Vagina (tissue), 2 donors: ENCODE data around the gene PHLPP1. TPM values are rescaled to one million over a fixed set of nuclear protein-coding genes. Genes with fewer than 3 reads are reported as not detected.

Experiments used
- DNase-seq, 2 donors: peaks; one replicate each; pipeline ENCODE4 v3.0.0-alpha.2; 2017; ENCODE audit errors: extremely low spot score in 2 of 2
- H3K27ac ChIP-seq: fragments of 200-600 bp; sonication (generic); one replicate; pipeline ENCODE4 v1.5.1; 2019
- H3K27me3 ChIP-seq: fragments of 200-600 bp; sonication (generic); one replicate; pipeline ENCODE4 v1.5.1; 2019
- H3K36me3 ChIP-seq, 2 donors: fragments of 200-600 bp; sonication (generic); one replicate each; pipeline ENCODE4 v1.5.1; 2017 to 2019
- H3K4me1 ChIP-seq: fragments of 200-600 bp; sonication (generic); one replicate; pipeline ENCODE4 v1.5.1; 2019
- H3K4me3 ChIP-seq, 2 donors: fragments of 200-600 bp; sonication (generic); 1 replicate in 1 of 2; 2 replicates in 1 of 2; pipeline ENCODE4 v1.5.1; 2016 to 2019
- H3K9me3 ChIP-seq: fragments of 200-600 bp; sonication (generic); one replicate; pipeline ENCODE4 v1.5.1; 2019
- CTCF ChIP-seq, 3 experiments: fragments of 450-650 bp in 2 of 3; fragments of 200-600 bp in 1 of 3; sonication (generic) in 1 of 3; IDR thresholded peaks; one replicate each; pipeline ENCODE4 v1.5.1; 2017 to 2019; ENCODE audit warnings: antibody characterized with exemption in 3 of 3, mild to moderate bottlenecking in 2 of 3, moderate library complexity in 2 of 3
- POLR2A ChIP-seq, 2 donors: fragments of 450-650 bp; IDR thresholded peaks; one replicate each; pipeline ENCODE4 v1.6.1; 2017; ENCODE audit warnings: antibody characterized with exemption in 2 of 2, mild to moderate bottlenecking in 2 of 2, moderate library complexity in 2 of 2
- POLR2AphosphoS5 ChIP-seq, 2 donors: sonication (generic); formaldehyde crosslinking; IDR thresholded peaks; one replicate each; pipeline ENCODE4 v1.9.0; 2017; ENCODE audit warnings: antibody characterized with exemption in 2 of 2, mild to moderate bottlenecking in 2 of 2, low read depth in 1 of 2; ENCODE audit not compliant: insufficient read depth in 1 of 2
- intact Hi-C: fragments of 100-400 bp; cut with DNase I; formaldehyde crosslinking; loops from one replicate; pipeline ENCODE4 v1.15.1; 2023
- total RNA-seq: library from RNA; depleted of rRNA; stranded (reverse); fragments of >200 nt; gene quantifications from one replicate; pipeline ENCODE4 v1.2.3, GENCODE V29; 2016

Gene PHLPP1
- total RNA-seq, 1 donor from 2014 or later: 20.6 TPM

GRCh38 chr18:63016270-63016669 is 300.9 kb downstream of the PHLPP1 start:
- no peaks in the 10 kb centered on the region for H3K27me3 ChIP-seq
- H3K4me1 ChIP-seq: no peaks in the 10 kb centered on the region
- intact Hi-C loops: loop anchor here (5.0 kb wide), 1 partner anchor 426 kb away; no protein-coding TSS in a partner anchor
- no peaks in the 10 kb centered on the region for H3K36me3 ChIP-seq
- no peak overlapping the region for H3K4me3 ChIP-seq
- TF ChIP-seq POLR2A (IDR thresholded peaks at IDR 0.05) (no peak), CTCF (IDR thresholded peaks at IDR 0.05) (peak in 2 of 3 experiments; percentile 69 to 75)
- no peaks in the 10 kb centered on the region for H3K9me3 ChIP-seq
- H3K27ac ChIP-seq: no peak overlapping the region
- no peak for DNase-seq

DNA sequence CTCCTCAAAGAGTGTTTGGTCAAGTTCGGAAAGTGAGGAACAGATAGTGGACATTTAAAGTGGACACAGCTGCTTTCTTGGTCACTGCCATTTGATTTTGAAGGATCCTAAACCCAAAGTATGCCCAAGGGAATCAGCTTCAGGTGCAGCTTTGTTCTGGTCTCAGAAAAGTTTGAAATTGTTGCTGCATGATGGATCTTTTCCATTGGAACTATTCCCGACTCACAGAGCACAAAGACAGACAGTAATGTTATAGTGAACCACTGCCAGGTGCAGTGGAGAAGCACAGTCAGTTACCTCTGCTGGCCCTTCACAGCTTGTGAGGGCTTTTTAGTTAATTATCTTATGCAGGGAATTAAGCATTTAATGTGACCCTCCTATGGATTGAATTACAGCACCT is 301.7 kb downstream of the PHLPP1 start:
- H3K4me1 ChIP-seq: no peaks in the 10 kb centered on the region
- no peak for TF ChIP-seq CTCF (IDR thresholded peaks at IDR 0.05)
- no peak for TF ChIP-seq POLR2A (IDR thresholded peaks at IDR 0.05)
- no peak for TF ChIP-seq POLR2AphosphoS5 (IDR thresholded peaks at IDR 0.05; ENCODE audit: insufficient read depth in 1 of 2, low read depth in 1 of 2)
- intact Hi-C loops: loop anchor here (5.0 kb wide), 1 partner anchor 425 kb away; no protein-coding TSS in a partner anchor

GRCh38 chr18:63017977-63018376 is 302.6 kb downstream of the PHLPP1 start:
- TF ChIP-seq CTCF (IDR thresholded peaks at IDR 0.05) (no peak), POLR2AphosphoS5 (IDR thresholded peaks at IDR 0.05; ENCODE audit: insufficient read depth in 1 of 2, low read depth in 1 of 2) (no peak), POLR2A (IDR thresholded peaks at IDR 0.05) (no peak)
- Histone ChIP-seq H3K36me3 (no peaks in the 10 kb centered on the region), H3K9me3 (no peaks in the 10 kb centered on the region), H3K27me3 (no peaks in the 10 kb centered on the region), H3K27ac (no peak overlapping the region), H3K4me3 (no peak overlapping the region), H3K4me1 (no peaks in the 10 kb centered on the region)
- intact Hi-C loops: loop anchor here (5.0 kb wide), 1 partner anchor 424 kb away; no protein-coding TSS in a partner anchor
- DNase-seq: no peak

More for the DNA sequence above, 301.7 kb downstream of the PHLPP1 start:
- no peaks in the 10 kb centered on the region for H3K9me3 ChIP-seq
- H3K4me3 ChIP-seq: no peak overlapping the region
- DNase-seq: no peak
- no peak overlapping the region for H3K27ac ChIP-seq
- H3K27me3 ChIP-seq: no peaks in the 10 kb centered on the region
- no peaks in the 10 kb centered on the region for H3K36me3 ChIP-seq

GRCh38 chr18:63022429-63023022 is 307.2 kb downstream of the PHLPP1 start:
- Histone ChIP-seq H3K27ac (no peak overlapping the region), H3K4me3 (no peak overlapping the region), H3K27me3 (no peaks in the 10 kb centered on the region), H3K9me3 (no peaks in the 10 kb centered on the region), H3K36me3 (no peaks in the 10 kb centered on the region), H3K4me1 (no peaks in the 10 kb centered on the region)
- intact Hi-C loops: loop anchor here (10.0 kb wide), 1 partner anchor 82 kb away; no protein-coding TSS in a partner anchor
- no peak for DNase-seq
- TF ChIP-seq POLR2AphosphoS5 (IDR thresholded peaks at IDR 0.05; ENCODE audit: insufficient read depth in 1 of 2, low read depth in 1 of 2) (no peak), POLR2A (IDR thresholded peaks at IDR 0.05) (no peak), CTCF (IDR thresholded peaks at IDR 0.05) (no peak)
